Measurements from ENCODE around the gene SLC44A1.

SLC44A1 gene

DNA sequence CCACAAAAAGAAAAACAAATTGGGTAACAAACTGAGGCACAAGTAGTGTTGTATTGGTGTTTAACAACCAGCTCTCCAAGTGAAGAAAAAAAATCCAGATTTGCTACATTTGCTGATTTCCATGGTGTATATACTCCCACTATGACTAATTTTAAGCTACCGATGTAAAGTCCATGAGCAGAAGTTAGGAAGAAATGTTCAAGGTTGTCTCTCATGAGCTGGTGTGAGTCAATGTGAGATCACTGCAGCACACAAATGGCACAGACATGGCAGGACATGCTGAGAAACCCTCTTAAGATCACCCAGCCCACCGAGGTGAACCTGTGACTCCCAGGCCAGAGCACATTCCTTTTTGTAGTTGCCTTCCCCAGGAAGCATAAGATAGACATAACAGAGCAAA lies 36.2 kb downstream of the SLC44A1 start:
- no peak for DNase-seq (ENCODE audit: low read depth in 1 of 2, low spot score in 1 of 2)
- TF ChIP-seq GABPA (IDR thresholded peaks at IDR 0.05; ENCODE audit: low read depth), result no peak
- no peak for TF ChIP-seq POLR2AphosphoS5 (IDR thresholded peaks at IDR 0.05; ENCODE audit: low read depth)
- TF ChIP-seq, protein P1, sequence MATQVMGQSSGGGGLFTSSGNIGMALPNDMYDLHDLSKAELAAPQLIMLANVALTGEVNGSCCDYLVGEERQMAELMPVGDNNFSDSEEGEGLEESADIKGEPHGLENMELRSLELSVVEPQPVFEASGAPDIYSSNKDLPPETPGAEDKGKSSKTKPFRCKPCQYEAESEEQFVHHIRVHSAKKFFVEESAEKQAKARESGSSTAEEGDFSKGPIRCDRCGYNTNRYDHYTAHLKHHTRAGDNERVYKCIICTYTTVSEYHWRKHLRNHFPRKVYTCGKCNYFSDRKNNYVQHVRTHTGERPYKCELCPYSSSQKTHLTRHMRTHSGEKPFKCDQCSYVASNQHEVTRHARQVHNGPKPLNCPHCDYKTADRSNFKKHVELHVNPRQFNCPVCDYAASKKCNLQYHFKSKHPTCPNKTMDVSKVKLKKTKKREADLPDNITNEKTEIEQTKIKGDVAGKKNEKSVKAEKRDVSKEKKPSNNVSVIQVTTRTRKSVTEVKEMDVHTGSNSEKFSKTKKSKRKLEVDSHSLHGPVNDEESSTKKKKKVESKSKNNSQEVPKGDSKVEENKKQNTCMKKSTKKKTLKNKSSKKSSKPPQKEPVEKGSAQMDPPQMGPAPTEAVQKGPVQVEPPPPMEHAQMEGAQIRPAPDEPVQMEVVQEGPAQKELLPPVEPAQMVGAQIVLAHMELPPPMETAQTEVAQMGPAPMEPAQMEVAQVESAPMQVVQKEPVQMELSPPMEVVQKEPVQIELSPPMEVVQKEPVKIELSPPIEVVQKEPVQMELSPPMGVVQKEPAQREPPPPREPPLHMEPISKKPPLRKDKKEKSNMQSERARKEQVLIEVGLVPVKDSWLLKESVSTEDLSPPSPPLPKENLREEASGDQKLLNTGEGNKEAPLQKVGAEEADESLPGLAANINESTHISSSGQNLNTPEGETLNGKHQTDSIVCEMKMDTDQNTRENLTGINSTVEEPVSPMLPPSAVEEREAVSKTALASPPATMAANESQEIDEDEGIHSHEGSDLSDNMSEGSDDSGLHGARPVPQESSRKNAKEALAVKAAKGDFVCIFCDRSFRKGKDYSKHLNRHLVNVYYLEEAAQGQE (IDR thresholded peaks at IDR 0.05; ENCODE audit: insufficient replicate concordance, low read depth), result no peak
- no peak for TF ChIP-seq SPI1 (IDR thresholded peaks at IDR 0.05; ENCODE audit: borderline replicate concordance, low read depth)
- TF ChIP-seq, protein P2, sequence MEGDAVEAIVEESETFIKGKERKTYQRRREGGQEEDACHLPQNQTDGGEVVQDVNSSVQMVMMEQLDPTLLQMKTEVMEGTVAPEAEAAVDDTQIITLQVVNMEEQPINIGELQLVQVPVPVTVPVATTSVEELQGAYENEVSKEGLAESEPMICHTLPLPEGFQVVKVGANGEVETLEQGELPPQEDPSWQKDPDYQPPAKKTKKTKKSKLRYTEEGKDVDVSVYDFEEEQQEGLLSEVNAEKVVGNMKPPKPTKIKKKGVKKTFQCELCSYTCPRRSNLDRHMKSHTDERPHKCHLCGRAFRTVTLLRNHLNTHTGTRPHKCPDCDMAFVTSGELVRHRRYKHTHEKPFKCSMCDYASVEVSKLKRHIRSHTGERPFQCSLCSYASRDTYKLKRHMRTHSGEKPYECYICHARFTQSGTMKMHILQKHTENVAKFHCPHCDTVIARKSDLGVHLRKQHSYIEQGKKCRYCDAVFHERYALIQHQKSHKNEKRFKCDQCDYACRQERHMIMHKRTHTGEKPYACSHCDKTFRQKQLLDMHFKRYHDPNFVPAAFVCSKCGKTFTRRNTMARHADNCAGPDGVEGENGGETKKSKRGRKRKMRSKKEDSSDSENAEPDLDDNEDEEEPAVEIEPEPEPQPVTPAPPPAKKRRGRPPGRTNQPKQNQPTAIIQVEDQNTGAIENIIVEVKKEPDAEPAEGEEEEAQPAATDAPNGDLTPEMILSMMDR (IDR thresholded peaks at IDR 0.05; ENCODE audit: insufficient read depth, low read length), result no peak
- H3K4me3 ChIP-seq (replicated peaks; ENCODE audit: insufficient read depth, low read length), result no peak overlapping the region
- no peak overlapping the region for H3K27ac ChIP-seq (replicated peaks)
- H3K27me3 ChIP-seq (ENCODE audit: insufficient read depth, poor library complexity, severe bottlenecking), result no peaks in the 10 kb centered on the region

DNA sequence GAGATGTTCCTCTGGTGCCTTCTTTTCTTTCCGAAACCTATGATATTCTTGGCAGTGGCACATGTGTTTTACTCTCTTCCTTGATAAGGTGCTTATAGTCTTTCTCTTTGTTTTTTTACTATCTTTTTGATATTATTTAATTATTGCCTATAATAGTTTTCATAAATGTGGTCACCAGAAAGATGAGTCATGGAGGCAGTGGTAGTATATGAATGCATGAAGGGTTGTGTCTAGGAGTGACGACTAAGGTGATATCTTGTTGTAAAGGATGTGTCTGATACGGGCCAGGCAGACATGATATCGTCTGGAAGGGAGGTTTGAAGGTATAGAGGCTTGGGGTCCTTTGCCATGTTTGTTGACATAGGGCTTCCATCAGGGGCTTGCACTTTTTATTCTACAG lies 36.8 kb downstream of the SLC44A1 start:
- no peaks in the 10 kb centered on the region for H3K27me3 ChIP-seq (ENCODE audit: insufficient read depth, poor library complexity, severe bottlenecking)
- no peak for TF ChIP-seq POLR2AphosphoS5 (IDR thresholded peaks at IDR 0.05; ENCODE audit: low read depth)
- TF ChIP-seq SPI1 (IDR thresholded peaks at IDR 0.05; ENCODE audit: borderline replicate concordance, low read depth), result no peak
- TF ChIP-seq, protein P1 (IDR thresholded peaks at IDR 0.05; ENCODE audit: insufficient replicate concordance, low read depth), result no peak
- no peak for TF ChIP-seq GABPA (IDR thresholded peaks at IDR 0.05; ENCODE audit: low read depth)
- TF ChIP-seq, protein P2 (IDR thresholded peaks at IDR 0.05; ENCODE audit: insufficient read depth, low read length), result no peak
- no peak for DNase-seq (ENCODE audit: low read depth in 1 of 2, low spot score in 1 of 2)
- H3K4me3 ChIP-seq (replicated peaks; ENCODE audit: insufficient read depth, low read length), result no peak overlapping the region
- no peak overlapping the region for H3K27ac ChIP-seq (replicated peaks)

DNA sequence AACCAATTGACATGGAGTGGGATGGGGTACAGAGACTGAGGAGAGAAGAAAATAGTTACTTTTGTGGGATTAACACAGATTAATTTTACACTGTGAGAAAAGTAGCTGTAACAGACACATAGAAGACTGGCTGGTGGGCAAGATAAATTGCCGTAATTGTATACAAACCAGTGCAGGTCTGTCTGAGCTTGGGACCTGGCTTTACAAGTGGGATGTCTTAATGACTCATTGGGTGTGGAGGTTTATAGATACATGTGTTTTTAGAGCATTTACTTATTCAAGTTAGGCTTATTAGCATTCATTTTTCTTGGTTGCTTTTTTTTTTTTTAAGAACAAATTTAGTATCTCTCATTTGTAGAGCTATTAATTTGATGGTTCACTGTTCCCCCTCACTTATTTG lies 37.5 kb downstream of the SLC44A1 start:
- Histone ChIP-seq H3K27me3 (ENCODE audit: insufficient read depth, poor library complexity, severe bottlenecking) (no peaks in the 10 kb centered on the region), H3K27ac (replicated peaks) (no peak overlapping the region), H3K4me3 (replicated peaks; ENCODE audit: insufficient read depth, low read length) (no peak overlapping the region)
- TF ChIP-seq SPI1 (IDR thresholded peaks at IDR 0.05; ENCODE audit: borderline replicate concordance, low read depth), result no peak
- TF ChIP-seq, protein P1 (IDR thresholded peaks at IDR 0.05; ENCODE audit: insufficient replicate concordance, low read depth), result no peak
- TF ChIP-seq, protein P2 (IDR thresholded peaks at IDR 0.05; ENCODE audit: insufficient read depth, low read length), result no peak
- no peak for DNase-seq (ENCODE audit: low read depth in 1 of 2, low spot score in 1 of 2)
